ENCODE data around the gene NUTF2. TPM values are rescaled to one million over a fixed set of nuclear protein-coding genes. Genes with fewer than 3 reads are reported as not detected.

Gene NUTF2
- total RNA-seq (100 to 1,000 TPM in 1 of 5 experiments, 10 to 100 TPM in 4; 34.7 to 125 (median 40.4) TPM), polyA plus RNA-seq (100 to 1,000 TPM in 1 of 2 donors, 10 to 100 TPM in 1; 98.0 to 118 TPM), total RNA-seq (22.2 reads per million, percentile 53 among the genes with 10 or more reads in this experiment)

- Mint-ChIP-seq H3K4me1 (peaks cover 22 to 68% (median 47%) of the 10 kb centered on the region in 7 donors), H3K27ac (peak within 1 kb of the TSS; percentile 84 to 98 (median 94)), H3K27me3 (no peaks in the 10 kb centered on the region), H3K36me3 (peaks cover 0 to 19% (median 0%) of the 10 kb centered on the region in 5 donors), H3K9me3 (no peaks in the 10 kb centered on the region), H3K4me3 (peak within 1 kb of the TSS; percentile 87 to 97 (median 92))
- peaks cover 43 to 46% of the 10 kb centered on the region in 2 donors for H3K4me1 ChIP-seq (ENCODE audit: control insufficient read depth in 2 of 2, insufficient read depth in 2 of 2, low read length in 2 of 2)
- ATAC-seq = peak; percentile 81
- peak within 1 kb of the TSS; percentile 99 for H3K27ac ChIP-seq (ENCODE audit: low read depth, low read length)
- POLR2A ChIA-PET = interaction anchor here (0.6 to 6.4 kb wide), 16 partner anchors 9 to 523 kb away, joined by 3 to 35 read pairs (median 5); partner anchors contain the start of genes ACD, EDC4, NFATC3 and PARD6A
- H3K36me3 ChIP-seq (ENCODE audit: control insufficient read depth in 2 of 3, insufficient read depth in 3 of 3, low read length in 3 of 3) = peaks cover 0 to 7% (median 0%) of the 10 kb centered on the region in 3 experiments
- intact Hi-C loops (cut with micrococcal nuclease) = loop anchor here (1.0 to 10.0 kb wide), 15 partner anchors 13 to 602 kb away; partner anchors contain the start of genes CTCF (in 2 of the 2), EDC4 (in 2 of the 2), RANBP10 (in 2 of the 2) and TSNAXIP1 (in 2 of the 2)
- H3K4me3 ChIP-seq (ENCODE audit: low read length) = peak within 1 kb of the TSS; percentile 88
- DNase-seq = peak; percentile 90 to 98 (median 96)
- CTCF ChIA-PET = interaction anchor here (0.5 to 1.5 kb wide), 4 partner anchors 14 to 89 kb away, joined by 3 to 7 read pairs (median 5); no protein-coding TSS in a partner anchor
- no peaks in the 10 kb centered on the region for H3K9me3 ChIP-seq (ENCODE audit: control insufficient read depth in 2 of 3, low read length in 3 of 3)
- no peaks in the 10 kb centered on the region for H3K27me3 ChIP-seq (ENCODE audit: control insufficient read depth in 2 of 2, insufficient read depth in 2 of 2, low read length in 2 of 2)
Measured at GRCh38 chr16:67846320-67847063, at the start of gene NUTF2. TSS of gene NUTF2 (plus strand) at chr16:67846933. CDS start at chr16:67865131, 18,198 bp downstream.

GRCh38 chr16:67800338-67800926, 46.3 kb upstream of the NUTF2 start:
- Mint-ChIP-seq H3K4me1 (peaks cover 45 to 81% (median 73%) of the 10 kb centered on the region in 7 donors), H3K27ac (peak overlapping the region in 8 of 9 donors; percentile 28 to 78 (median 62)), H3K4me3 (peak overlapping the region in 3 of 10 donors; percentile 5 to 76 (median 56)), H3K36me3 (peaks cover 4 to 48% (median 14%) of the 10 kb centered on the region in 5 donors), H3K9me3 (peaks cover 0 to 2% (median 0%) of the 10 kb centered on the region in 11 donors), H3K27me3 (no peaks in the 10 kb centered on the region)
- ChIA-PET CTCF (interaction anchor here (0.5 to 4.3 kb wide), 3 partner anchors 15 to 280 kb away, joined by 3 to 29 read pairs (median 5); no protein-coding TSS in a partner anchor), POLR2A (interaction anchor here (0.6 to 1.7 kb wide), 3 partner anchors 8 to 217 kb away, joined by 3 to 7 read pairs (median 4); partner anchors contain the start of gene GFOD2)
- H3K36me3 ChIP-seq (ENCODE audit: control insufficient read depth in 2 of 3, insufficient read depth in 3 of 3, low read length in 3 of 3) = peaks cover 0 to 21% (median 0%) of the 10 kb centered on the region in 3 experiments
- H3K4me3 ChIP-seq (ENCODE audit: low read length) = no peak overlapping the region
- H3K27ac ChIP-seq (ENCODE audit: low read depth, low read length) = no peak overlapping the region
- no peaks in the 10 kb centered on the region for H3K9me3 ChIP-seq (ENCODE audit: control insufficient read depth in 2 of 3, low read length in 3 of 3)
- H3K4me1 ChIP-seq (ENCODE audit: control insufficient read depth in 2 of 2, insufficient read depth in 2 of 2, low read length in 2 of 2) = peaks cover 28 to 37% of the 10 kb centered on the region in 2 donors
- intact Hi-C loops (cut with micrococcal nuclease) = loop anchor here (10.0 kb wide), 1 partner anchor 644 kb away; the partner anchor contains the start of gene SMPD3 (in 2 of the 2)
- DNase-seq (no peak), ATAC-seq (peak; percentile 36)
- no peaks in the 10 kb centered on the region for H3K27me3 ChIP-seq (ENCODE audit: control insufficient read depth in 2 of 2, insufficient read depth in 2 of 2, low read length in 2 of 2)

GRCh38 chr16:67801241-67801640, 45.5 kb upstream of the NUTF2 start:
- Mint-ChIP-seq H3K4me1 (peaks cover 45 to 84% (median 77%) of the 10 kb centered on the region in 7 donors), H3K36me3 (peaks cover 4 to 50% (median 14%) of the 10 kb centered on the region in 5 donors), H3K4me3 (peak overlapping the region; percentile 48 to 76 (median 66)), H3K27me3 (no peaks in the 10 kb centered on the region), H3K27ac (peak overlapping the region in 7 of 9 donors; percentile 12 to 83 (median 76)), H3K9me3 (peaks cover 0 to 2% (median 0%) of the 10 kb centered on the region in 11 donors)
- H3K4me1 ChIP-seq (ENCODE audit: control insufficient read depth in 2 of 2, insufficient read depth in 2 of 2, low read length in 2 of 2) = peaks cover 33 to 42% of the 10 kb centered on the region in 2 donors
- ChIA-PET CTCF (interaction anchor here (0.6 to 4.3 kb wide), 6 partner anchors 14 to 280 kb away, joined by 3 to 29 read pairs (median 4); no protein-coding TSS in a partner anchor), POLR2A (interaction anchor here (0.6 to 1.7 kb wide), 7 partner anchors 8 to 531 kb away, joined by 3 to 7 read pairs (median 4); partner anchors contain the start of gene GFOD2)
- H3K4me3 ChIP-seq (ENCODE audit: low read length) = peak overlapping the region; percentile 26
- no peak overlapping the region for H3K27ac ChIP-seq (ENCODE audit: low read depth, low read length)
- no peaks in the 10 kb centered on the region for H3K9me3 ChIP-seq (ENCODE audit: control insufficient read depth in 2 of 3, low read length in 3 of 3)
- ATAC-seq = no peak
- H3K36me3 ChIP-seq (ENCODE audit: control insufficient read depth in 2 of 3, insufficient read depth in 3 of 3, low read length in 3 of 3) = peaks cover 0 to 24% (median 0%) of the 10 kb centered on the region in 3 experiments
- H3K27me3 ChIP-seq (ENCODE audit: control insufficient read depth in 2 of 2, insufficient read depth in 2 of 2, low read length in 2 of 2) = no peaks in the 10 kb centered on the region
- intact Hi-C loops (cut with micrococcal nuclease) = loop anchor here (10.0 kb wide), 1 partner anchor 644 kb away; the partner anchor contains the start of gene SMPD3 (in 2 of the 2)
- no peak for DNase-seq

- H3K4me3 ChIP-seq (ENCODE audit: low read length) = no peak overlapping the region
- intact Hi-C loops (cut with micrococcal nuclease) = loop anchor here (10.0 kb wide), 1 partner anchor 643 kb away; the partner anchor contains the start of gene SMPD3 (in 2 of the 2)
- peaks cover 33 to 42% of the 10 kb centered on the region in 2 donors for H3K4me1 ChIP-seq (ENCODE audit: control insufficient read depth in 2 of 2, insufficient read depth in 2 of 2, low read length in 2 of 2)
- Mint-ChIP-seq H3K4me3 (peak overlapping the region; percentile 48 to 76 (median 66)), H3K36me3 (peaks cover 4 to 47% (median 14%) of the 10 kb centered on the region in 5 donors), H3K9me3 (peaks cover 0 to 2% (median 0%) of the 10 kb centered on the region in 11 donors), H3K27me3 (no peaks in the 10 kb centered on the region), H3K27ac (peak overlapping the region; percentile 3 to 83 (median 69)), H3K4me1 (peaks cover 38 to 80% (median 76%) of the 10 kb centered on the region in 7 donors)
- ATAC-seq (no peak), DNase-seq (peak in 6 of 9 donors; percentile 35 to 57 (median 48))
- no peaks in the 10 kb centered on the region for H3K9me3 ChIP-seq (ENCODE audit: control insufficient read depth in 2 of 3, low read length in 3 of 3)
- ChIA-PET CTCF (interaction anchor here (0.6 to 4.3 kb wide), 5 partner anchors 14 to 281 kb away, joined by 3 to 29 read pairs (median 4); no protein-coding TSS in a partner anchor), POLR2A (interaction anchor here (0.6 to 1.7 kb wide), 14 partner anchors 9 to 530 kb away, joined by 3 to 7 read pairs (median 4); partner anchors contain the start of genes ACD and GFOD2)
- H3K36me3 ChIP-seq (ENCODE audit: control insufficient read depth in 2 of 3, insufficient read depth in 3 of 3, low read length in 3 of 3) = peaks cover 0 to 25% (median 0%) of the 10 kb centered on the region in 3 experiments
- no peaks in the 10 kb centered on the region for H3K27me3 ChIP-seq (ENCODE audit: control insufficient read depth in 2 of 2, insufficient read depth in 2 of 2, low read length in 2 of 2)
- peak overlapping the region; percentile 6 for H3K27ac ChIP-seq (ENCODE audit: low read depth, low read length)
Measured at GRCh38 chr16:67801883-67802282, 44.9 kb upstream of the NUTF2 start.

GRCh38 chr16:67803894-67804293, 42.8 kb upstream of the NUTF2 start:
- peak overlapping the region; percentile 25 to 92 (median 56) for H3K4me3 Mint-ChIP-seq
- no peak overlapping the region for H3K27ac ChIP-seq (ENCODE audit: low read depth, low read length)
- ATAC-seq (no peak), DNase-seq (no peak)
- peaks cover 4 to 40% (median 10%) of the 10 kb centered on the region in 5 donors for H3K36me3 Mint-ChIP-seq
- H3K9me3 ChIP-seq (ENCODE audit: control insufficient read depth in 2 of 3, low read length in 3 of 3) = no peaks in the 10 kb centered on the region
- no peaks in the 10 kb centered on the region for H3K27me3 ChIP-seq (ENCODE audit: control insufficient read depth in 2 of 2, insufficient read depth in 2 of 2, low read length in 2 of 2)
- no peaks in the 10 kb centered on the region for H3K27me3 Mint-ChIP-seq
- intact Hi-C loops (cut with micrococcal nuclease) = loop anchor here (10.0 kb wide), 1 partner anchor 641 kb away; the partner anchor contains the start of gene SMPD3 (in 2 of the 2)
- H3K4me1 Mint-ChIP-seq = peaks cover 34 to 71% (median 63%) of the 10 kb centered on the region in 7 donors
- peaks cover 37 to 50% of the 10 kb centered on the region in 2 donors for H3K4me1 ChIP-seq (ENCODE audit: control insufficient read depth in 2 of 2, insufficient read depth in 2 of 2, low read length in 2 of 2)
- H3K36me3 ChIP-seq (ENCODE audit: control insufficient read depth in 2 of 3, insufficient read depth in 3 of 3, low read length in 3 of 3) = peaks cover 0 to 16% (median 0%) of the 10 kb centered on the region in 3 experiments
- ChIA-PET CTCF (interaction anchor here (1.6 kb wide), 1 partner anchor 13 kb away, joined by 4 read pairs; no protein-coding TSS in a partner anchor), POLR2A (no interaction called here)
- H3K4me3 ChIP-seq (ENCODE audit: low read length) = no peak overlapping the region
- peak overlapping the region; percentile 17 to 96 (median 51) for H3K27ac Mint-ChIP-seq
- peaks cover 0 to 2% (median 0%) of the 10 kb centered on the region in 11 donors for H3K9me3 Mint-ChIP-seq

Measured in naive thymus-derived CD4-positive, alpha-beta T cell (primary cell).